AG09319 (cell line): ENCODE measurements around the gene PLTP.

ENCODE experiments used
- DNase-seq: peaks from one replicate; pipeline ENCODE4 v3.0.0-alpha.2; 2010; ENCODE audit warnings: low read depth; ENCODE audit errors: extremely low read depth
- CTCF ChIP-seq: IDR thresholded peaks from 2 replicates; pipeline ENCODE4 v1.5.1; 2011; ENCODE audit warnings: low read depth, mild to moderate bottlenecking, inconsistent platforms, low read length, moderate library complexity

Gene PLTP

GRCh38 chr20:45897692-45898091 is 14.3 kb downstream of the PLTP start:
- DNase-seq = no peak
- no peak for TF ChIP-seq CTCF

- no peak for TF ChIP-seq CTCF
- no peak for DNase-seq
Measured at GRCh38 chr20:45897289-45897688, 14.7 kb downstream of the PLTP start.

GRCh38 chr20:45896641-45897161 is 15.3 kb downstream of the PLTP start:
- DNase-seq = no peak
- no peak for TF ChIP-seq CTCF

- DNase-seq = no peak
- no peak for TF ChIP-seq CTCF
Measured at GRCh38 chr20:45894797-45895196, 17.2 kb downstream of the PLTP start.

GRCh38 chr20:45893831-45894230 is 18.1 kb downstream of the PLTP start:
- DNase-seq = no peak

GRCh38 chr20:45892828-45893500 is 19.0 kb downstream of the PLTP start:
- TF ChIP-seq CTCF = no peak
- DNase-seq = no peak

More at GRCh38 chr20:45893831-45894230, 18.1 kb downstream of the PLTP start:
- TF ChIP-seq CTCF = no peak

GRCh38 chr20:45892049-45892825 is 19.7 kb downstream of the PLTP start:
- no peak for DNase-seq

More at GRCh38 chr20:45892049-45892825, 19.7 kb downstream of the PLTP start:
- TF ChIP-seq CTCF = peak; percentile 19
